Measurements from ENCODE around the gene NXN.

GRCh38 chr17:752002-752619 lies 227.5 kb downstream of the NXN start, which contains the start of gene GEMIN4:
- TF ChIP-seq, protein P1, sequence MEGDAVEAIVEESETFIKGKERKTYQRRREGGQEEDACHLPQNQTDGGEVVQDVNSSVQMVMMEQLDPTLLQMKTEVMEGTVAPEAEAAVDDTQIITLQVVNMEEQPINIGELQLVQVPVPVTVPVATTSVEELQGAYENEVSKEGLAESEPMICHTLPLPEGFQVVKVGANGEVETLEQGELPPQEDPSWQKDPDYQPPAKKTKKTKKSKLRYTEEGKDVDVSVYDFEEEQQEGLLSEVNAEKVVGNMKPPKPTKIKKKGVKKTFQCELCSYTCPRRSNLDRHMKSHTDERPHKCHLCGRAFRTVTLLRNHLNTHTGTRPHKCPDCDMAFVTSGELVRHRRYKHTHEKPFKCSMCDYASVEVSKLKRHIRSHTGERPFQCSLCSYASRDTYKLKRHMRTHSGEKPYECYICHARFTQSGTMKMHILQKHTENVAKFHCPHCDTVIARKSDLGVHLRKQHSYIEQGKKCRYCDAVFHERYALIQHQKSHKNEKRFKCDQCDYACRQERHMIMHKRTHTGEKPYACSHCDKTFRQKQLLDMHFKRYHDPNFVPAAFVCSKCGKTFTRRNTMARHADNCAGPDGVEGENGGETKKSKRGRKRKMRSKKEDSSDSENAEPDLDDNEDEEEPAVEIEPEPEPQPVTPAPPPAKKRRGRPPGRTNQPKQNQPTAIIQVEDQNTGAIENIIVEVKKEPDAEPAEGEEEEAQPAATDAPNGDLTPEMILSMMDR (IDR thresholded peaks at IDR 0.05) = peak; percentile 92 to 98 (median 98)
- TF ChIP-seq POLR2A (IDR thresholded peaks at IDR 0.05) = peak; percentile 45 to 53

Data from Peyer's patch (tissue), 4 donors.